Medulla oblongata (tissue), 1 donor: ENCODE results near the gene MGLL.
"Not testable (repeated sequence)": the region's sequence is repeated elsewhere in the genome, so short reads cannot be mapped to it uniquely, and the experiment has no call there.

Experiments used
- DNase-seq: peaks from one replicate; pipeline ENCODE4 v3.0.0-alpha.2; 2015; ENCODE audit errors: extremely low spot score

Gene MGLL

DNA sequence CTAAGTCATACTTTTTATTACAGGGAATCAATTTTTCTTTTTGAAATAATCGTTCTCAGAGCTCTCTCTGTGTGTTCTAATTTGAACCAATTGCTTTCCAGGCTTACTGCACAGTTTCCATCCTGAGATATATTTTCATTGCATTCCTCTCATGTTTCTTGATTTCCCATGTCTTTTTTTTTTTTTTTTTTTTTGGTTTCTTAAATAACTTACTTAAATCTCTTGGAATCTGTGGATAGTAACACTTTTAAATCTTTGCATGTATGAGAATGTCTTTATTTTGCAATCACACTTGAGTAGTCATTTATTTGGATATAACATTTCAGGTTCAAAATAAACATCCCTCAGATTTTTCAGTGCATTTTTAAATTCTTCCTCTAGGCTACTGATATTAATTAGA, 164.1 kb downstream of the MGLL start:
- DNase-seq = no peak

DNA sequence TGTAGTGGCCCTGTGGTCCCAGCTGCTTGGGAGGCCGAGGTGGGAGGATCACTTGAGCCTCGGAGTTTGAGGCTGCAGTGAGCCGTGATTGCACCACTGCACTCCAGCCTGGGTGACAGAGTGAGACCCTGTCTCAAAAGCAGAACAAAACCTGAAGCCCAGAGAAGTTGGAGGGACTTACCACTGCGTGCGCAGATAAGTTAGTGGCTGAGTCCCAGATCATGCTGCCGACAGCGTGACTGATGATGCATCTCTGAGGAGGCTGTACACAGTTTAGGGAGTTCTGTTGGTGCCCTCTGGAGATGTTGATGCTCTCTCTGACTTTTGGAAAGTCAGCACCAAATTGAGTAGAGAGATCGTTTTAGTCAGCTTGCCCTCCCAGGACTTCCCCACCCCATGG, 165.4 kb downstream of the MGLL start:
- DNase-seq = no peak

DNA sequence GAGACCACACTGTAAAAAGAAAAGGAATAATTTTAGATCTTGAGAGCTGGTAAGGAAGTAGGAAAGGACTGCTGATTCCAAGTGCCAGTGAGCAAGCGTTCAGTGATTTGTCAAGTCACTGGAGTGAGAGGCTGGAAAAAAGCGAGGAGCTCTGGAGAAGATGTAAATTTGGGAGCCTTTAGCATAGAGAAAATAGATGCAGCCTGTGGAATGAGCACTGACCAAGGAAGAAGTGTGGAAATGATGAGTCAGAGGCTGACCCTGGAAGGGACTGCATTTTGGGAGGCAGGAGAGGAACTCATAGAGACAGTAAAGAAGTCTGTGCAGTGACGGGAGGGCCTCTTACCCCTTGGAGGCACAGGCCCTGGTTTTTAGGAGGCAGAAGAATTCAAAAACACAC, 166.7 kb downstream of the MGLL start:
- no peak for DNase-seq

DNA sequence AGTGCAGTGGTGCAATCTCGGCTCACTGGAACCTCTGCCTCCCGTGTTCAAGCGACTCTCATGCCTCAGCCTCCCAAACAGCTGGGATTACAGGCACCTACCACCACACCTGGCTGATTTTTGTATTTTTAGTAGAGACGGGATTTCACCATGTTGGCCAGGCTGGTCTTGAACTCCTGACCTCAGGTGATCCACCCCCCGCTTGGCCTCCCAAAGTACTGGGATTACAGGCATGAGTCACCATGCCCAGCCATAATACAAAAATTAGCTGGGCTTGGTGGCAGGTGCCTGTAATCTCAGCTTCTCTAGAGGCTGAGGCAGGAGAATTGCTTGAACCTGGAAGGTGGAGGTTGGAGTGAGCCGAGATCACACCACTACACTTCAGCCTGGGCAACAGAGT, 167.3 kb downstream of the MGLL start:
- not testable (repeated sequence) for DNase-seq

DNA sequence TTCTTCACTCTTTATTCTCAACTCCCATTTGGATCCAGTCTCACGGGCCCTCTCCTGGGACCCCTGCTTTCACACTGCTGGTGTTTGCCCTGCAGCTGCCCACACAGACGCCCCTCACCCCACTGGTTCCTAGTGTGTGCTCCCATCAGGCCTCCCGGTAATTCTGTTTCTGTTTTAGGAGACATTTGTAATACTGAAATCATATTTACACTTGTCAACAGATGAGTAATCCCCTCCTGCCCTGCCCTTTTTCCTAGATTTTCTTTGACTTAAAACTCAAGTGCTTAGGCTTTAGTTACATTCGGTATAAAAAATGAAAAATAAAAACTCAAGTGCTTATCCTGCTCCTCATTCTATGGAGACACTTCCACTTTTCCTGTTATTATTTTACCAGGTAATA, 167.9 kb downstream of the MGLL start:
- DNase-seq = no peak

DNA sequence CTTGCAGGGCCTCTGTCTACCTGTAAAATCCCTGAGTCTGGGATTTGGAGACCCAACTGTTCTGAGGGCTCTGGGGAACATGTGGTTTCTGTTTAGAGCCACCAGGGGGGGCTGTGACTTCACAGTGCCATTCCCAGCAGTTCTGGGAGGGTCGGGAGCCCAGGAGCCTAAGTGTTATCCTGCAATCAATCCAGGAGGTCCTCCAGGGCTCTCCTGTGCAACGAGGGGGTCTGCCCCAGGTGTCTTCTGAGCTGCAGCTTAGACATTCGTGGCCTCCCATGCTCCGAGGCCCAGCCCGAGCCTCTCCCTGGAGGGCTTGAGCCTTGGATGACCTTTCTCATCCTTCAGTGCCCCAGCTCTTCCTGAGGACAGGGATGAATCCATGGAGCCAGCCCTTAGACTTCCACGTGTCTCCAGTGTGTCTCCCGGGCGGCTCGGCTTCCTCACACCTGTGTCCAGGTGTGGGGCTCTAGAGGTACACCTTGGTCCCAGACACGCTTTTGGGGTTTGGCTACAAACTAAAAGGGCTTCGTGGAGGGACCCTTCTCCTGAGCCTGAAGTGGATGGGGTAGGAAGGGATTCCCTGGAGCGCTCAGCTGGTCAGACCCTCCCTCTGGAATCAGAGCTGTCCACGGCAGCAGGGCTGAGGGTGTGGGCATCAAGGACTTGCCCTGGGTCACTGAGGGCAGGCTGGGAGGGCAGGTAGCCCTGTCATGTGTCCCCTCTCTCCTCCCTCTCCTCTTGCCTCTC, 169.9 kb downstream of the MGLL start:
- peak; percentile 63 for DNase-seq

DNA sequence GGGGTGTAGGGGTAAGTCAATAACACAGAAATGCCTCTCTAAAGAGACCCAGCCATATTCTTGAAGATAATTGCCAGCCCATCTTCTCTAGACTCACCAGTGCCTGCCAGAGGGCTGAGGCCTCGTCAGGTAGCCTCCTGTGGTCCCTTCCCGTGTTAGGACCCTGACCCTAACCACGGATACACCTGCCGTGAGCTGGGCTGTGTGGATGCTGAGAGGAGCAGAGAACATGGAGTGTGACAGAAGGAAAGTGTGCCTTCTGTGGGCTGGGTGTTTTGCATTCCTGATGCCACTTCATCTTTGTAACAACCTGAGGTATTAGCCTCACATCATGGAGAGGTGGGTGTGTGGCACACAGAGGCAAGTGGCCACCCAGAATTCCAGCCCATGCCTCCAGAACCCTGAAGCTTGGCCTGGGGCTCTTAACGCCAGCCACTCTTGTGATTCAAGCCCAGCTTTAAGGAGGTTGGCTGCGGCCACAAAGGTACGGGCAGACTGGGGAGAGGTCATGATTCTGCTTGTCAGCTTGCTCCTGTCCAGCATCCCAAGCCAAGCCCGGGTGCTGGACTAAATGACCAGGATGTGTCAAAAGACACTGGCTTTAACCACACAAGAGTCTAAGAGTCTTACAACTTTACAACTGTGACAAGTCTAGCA, 170.7 kb downstream of the MGLL start:
- DNase-seq = no peak

DNA sequence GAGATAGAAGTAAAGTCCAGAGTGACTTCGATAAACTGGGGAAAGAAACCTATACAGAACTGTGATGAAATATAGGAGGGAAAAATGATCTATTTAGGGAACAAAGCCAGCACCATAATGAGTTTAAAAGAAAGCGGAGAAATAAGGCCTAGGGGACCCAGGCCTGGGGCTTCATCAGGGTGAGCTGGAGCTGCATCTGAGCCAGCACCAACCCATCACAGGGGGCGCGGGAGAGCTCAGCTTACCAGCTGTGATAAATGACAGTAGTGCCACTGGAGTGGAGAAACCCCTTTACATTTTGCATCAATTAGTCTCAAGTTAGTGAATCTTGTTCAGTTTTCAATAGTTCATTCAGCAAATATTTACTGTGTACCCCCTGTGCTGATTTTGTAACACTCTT, 172.1 kb downstream of the MGLL start:
- no peak for DNase-seq

DNA sequence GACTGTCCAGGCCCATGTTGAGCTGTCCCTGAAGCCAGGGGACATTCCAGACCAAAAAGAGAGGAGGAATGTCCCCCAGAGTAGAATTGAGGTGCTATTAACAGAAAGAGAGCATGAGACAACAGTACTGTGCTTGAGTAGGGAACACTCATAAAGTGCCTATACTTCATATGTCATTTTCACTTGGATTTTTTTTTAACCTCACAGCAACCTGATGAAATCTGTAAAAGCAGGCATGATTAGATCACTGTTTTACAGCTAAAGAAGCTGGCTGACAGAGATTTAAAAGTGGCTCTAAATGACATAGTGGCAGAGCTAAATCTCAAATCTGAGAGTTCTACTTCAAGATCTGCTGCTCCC, 174.5 kb downstream of the MGLL start:
- DNase-seq = no peak

DNA sequence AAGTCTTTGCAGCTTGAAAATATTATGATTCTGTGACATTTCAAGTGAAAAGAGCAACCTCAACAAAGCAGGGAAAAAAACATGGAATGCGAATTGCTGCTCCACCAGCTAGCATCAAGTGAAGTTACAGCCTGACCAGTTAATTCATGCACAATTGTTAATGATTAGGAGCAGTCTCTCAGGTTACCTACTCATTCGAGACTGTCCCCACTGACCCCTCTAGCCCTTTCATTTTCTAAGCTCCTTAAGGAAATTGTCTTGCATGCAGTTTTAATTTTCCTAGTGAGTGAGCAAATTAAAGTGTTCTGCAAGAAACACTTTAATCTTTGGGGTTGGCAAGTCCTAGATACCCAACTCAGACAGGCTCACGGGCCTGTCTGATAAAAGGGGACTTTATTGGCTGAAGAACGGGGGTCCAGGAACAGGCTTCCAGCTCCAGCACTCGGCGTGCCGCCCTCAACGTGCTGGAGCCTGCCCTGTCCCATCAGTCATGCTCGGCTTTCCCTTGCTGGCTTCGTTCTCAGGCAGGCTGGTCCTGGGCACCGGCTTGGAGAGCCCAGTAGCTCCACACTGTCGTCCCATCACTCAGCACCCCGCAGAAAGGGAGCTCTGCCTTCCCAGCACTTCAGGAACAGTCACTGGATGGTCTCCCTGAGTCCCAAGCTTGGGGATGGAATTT, 175.0 kb downstream of the MGLL start:
- DNase-seq = no peak

DNA sequence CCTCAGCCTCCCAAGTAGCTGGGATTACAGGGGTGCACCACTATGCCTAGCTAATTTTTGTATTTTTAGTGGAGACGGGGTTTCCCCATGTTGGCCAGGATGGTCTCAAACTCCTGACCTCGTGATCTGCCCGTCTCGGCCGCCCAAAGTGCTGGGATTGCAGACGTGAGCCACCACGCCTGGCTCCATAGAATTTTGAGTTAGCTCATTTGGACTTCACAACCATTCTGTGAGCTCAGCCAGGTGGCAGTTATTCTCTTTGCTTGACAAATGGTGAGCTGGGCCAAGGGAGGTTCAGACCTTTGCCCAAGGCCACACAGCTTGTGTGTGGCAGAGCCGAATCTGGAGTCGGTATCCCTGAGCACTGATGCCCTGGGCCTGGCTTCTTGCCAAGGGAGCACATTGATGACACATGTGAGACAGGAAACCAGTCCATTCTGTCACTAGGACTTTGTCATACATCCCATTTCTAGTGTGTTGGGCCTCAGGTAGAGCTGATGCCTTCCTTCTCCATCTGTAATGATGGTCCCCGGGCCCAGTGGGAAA, 175.7 kb downstream of the MGLL start:
- no peak for DNase-seq

DNA sequence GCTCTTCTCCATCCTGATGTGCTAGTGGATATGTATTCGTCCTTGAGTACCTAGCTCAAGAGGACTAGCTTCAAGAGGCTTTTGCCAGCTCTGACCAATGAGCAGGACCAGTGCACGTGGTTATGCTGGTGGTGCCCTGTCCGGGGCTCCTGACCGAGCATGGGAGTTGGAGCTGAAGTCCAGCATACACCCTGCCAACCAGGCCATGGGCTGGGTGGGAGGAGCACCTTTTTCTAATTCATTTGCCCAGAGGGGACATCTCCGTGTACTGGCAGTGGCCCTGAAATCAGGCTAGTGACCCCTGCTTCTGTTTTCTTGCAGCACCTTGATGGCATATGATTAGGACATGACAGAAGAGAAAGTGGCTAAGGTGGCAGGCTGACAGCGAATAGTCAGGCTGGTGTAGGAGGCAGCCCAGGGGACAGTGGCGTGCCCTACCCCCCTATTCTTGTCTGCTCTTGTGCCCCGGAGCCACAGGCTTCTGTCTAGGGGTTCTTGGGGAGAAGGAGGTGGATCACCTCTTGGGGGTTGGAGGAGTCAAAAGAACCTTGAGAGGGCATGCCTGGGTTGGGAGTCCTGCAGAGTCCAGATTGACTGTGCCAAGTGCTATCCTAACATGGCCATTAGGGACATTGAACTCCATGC, 176.8 kb downstream of the MGLL start:
- DNase-seq = no peak

DNA sequence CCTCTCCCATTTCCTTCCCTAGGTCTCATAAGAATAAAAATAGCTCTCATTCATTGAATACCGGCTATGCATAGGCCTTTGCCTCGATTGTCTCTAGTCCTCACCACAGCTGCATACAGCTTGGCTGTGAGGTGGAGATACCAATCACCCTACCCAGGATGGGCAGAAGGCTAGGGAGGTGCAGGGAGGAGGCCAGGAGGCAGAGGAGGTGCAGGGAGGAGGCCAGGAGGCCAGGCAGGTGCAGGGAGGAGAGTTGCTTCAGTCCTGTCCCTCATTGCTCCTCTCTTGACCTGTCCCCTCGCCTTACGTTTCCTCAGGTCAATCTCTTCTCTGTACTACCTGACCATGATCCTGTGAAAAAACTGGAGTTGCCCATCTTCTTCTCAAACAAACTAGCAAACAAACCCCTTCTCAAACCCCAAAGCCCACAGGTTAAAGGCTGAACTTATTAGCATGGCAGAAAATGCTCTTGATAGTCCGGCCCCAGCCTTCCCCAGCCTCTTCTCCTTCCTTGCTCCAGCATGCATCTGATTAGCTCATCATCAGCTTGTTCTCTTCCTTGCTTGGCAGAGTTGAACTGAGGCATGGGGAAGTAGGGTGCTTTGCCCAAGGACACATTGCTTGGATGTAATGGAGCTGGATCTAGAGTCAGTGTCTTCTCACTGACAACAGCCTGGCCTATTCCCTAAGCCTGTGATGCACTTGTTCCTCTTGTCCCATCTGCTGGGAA, 177.5 kb downstream of the MGLL start:
- no peak for DNase-seq

DNA sequence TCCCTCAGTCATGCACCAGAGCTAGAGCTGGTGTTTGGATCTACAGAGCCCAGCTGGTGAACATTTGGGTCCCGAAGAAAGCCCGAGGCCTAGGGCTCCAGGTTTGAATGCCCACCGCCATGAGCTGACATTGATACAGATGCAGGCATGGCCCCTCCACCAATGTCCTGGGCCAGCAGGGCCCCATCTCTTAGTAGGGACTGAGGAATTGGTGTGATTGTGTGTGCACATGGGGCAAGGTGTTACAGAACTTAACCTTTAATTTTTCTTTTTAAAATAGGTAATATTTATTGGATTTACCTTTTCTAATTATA, 182.3 kb downstream of the MGLL start:
- no peak for DNase-seq

DNA sequence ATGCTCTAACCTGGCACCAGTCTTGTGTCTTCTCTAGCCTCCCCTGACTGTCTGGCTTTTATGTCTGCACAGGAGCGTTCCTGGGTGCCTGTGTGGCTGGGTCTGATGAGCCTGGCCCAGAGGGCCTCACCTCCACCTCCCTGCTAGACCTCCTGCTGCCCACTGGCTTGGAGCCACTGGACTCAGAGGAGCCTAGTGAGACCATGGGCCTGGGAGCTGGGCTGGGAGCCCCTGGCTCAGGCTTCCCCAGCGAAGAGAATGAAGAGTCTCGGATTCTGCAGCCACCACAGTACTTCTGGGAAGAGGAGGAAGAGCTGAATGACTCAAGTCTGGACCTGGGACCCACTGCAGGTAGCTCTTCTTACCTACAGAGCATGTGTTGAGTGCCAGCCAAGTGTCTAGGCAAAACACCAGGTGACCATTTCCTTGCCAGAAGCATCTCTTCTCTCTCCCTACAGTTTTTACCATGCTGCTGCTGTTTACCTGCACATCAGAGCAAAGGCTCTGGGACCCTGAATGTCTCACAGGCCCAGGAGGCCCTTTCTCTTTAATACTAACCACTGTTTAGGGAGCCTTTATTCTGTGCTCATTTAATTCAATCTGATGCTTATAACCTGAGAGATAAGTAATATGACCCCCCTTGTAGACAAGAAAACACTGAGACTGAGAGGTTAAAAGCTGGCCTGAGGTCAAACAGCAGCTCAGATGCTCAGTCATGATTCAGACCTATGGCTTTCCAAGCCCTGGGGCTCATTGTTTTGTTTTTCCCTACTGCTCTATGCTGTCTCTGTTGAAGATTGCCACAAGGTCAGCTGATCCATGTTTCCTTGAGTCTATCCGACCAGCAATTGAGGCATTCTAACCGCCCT, 182.9 kb downstream of the MGLL start:
- peak; percentile 20 for DNase-seq
